Measurements from ENCODE around the gene SYTL1.

Gene SYTL1

DNA sequence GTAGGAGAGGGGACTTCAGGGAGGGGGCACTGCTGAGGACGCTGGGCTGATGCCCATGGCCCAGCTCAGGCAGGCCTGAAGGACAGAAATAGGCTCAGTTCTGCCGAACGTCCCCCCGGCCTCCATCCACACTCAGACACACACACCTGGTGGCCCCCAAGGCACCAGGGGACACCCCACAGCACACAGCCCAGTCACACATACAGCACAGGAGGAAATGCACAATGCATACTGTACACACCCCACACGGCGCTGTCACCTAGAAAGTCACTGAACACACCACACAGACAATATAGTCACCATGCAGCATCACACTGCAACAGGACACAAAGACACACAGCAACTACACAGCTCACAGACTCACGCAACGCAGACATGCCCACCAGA lies 562 bp downstream of the SYTL1 start:
- Histone ChIP-seq H3K36me3 (ENCODE audit: control insufficient read depth in 1 of 2, insufficient read depth in 2 of 2, low read depth in 1 of 2, low read length in 2 of 2) (peaks cover 0 to 11% of the 10 kb centered on the region in 2 experiments), H3K79me1 (replicated peaks; ENCODE audit: low read length, poor library complexity, severe bottlenecking) (no peaks in the 10 kb centered on the region), H2BK15ac (ENCODE audit: low read depth, poor library complexity, severe bottlenecking) (no peak overlapping the region), H3K4me2 (ENCODE audit: low read length, poor library complexity, severe bottlenecking) (peak overlapping the region; percentile 67), H2BK5ac (ENCODE audit: low read depth, low read length, poor library complexity, severe bottlenecking) (no peak overlapping the region), H3K27me3 (ENCODE audit: control insufficient read depth in 1 of 2, insufficient read depth in 1 of 2, low read length in 2 of 2) (peaks cover 0 to 3% of the 10 kb centered on the region in 2 experiments), H2BK120ac (ENCODE audit: low read depth, low read length) (no peak overlapping the region), H2AK5ac (ENCODE audit: low read length, severe bottlenecking) (peak overlapping the region; percentile 18), H3K9me3 (ENCODE audit: control insufficient read depth, low read length) (no peaks in the 10 kb centered on the region), H4K91ac (ENCODE audit: low read length) (peak overlapping the region; percentile 48), H3K4ac (ENCODE audit: low read depth in 1 of 2, low read length in 2 of 2) (no peak overlapping the region), H3K18ac (ENCODE audit: low read depth in 1 of 2, low read length in 2 of 2) (peak overlapping the region in 1 of 2 experiments; percentile 42), H2BK12ac (ENCODE audit: low read length in 2 of 2) (peak overlapping the region in 1 of 2 experiments; percentile 12), H3K14ac (ENCODE audit: low read length in 2 of 2) (no peak overlapping the region), H3K4me1 (ENCODE audit: control insufficient read depth, insufficient read depth, low read depth, low read length) (peaks cover 36% of the 10 kb centered on the region), H3K4me3 (ENCODE audit: insufficient read depth in 1 of 2, low read depth in 1 of 2, low read length in 2 of 2) (no peak overlapping the region), H4K8ac (ENCODE audit: low read length) (no peak overlapping the region), H3K9ac (ENCODE audit: low read length) (no peak overlapping the region), H2AFZ (ENCODE audit: low read depth, low read length) (no peak overlapping the region), H3K23ac (ENCODE audit: low read length in 2 of 2) (no peak overlapping the region), H3K27ac (ENCODE audit: low read length, poor library complexity, severe bottlenecking) (no peak overlapping the region)
- DNase-seq: no peak
- WGBS: 89% methylated on average over 8 of the region's 8 CpGs

DNA sequence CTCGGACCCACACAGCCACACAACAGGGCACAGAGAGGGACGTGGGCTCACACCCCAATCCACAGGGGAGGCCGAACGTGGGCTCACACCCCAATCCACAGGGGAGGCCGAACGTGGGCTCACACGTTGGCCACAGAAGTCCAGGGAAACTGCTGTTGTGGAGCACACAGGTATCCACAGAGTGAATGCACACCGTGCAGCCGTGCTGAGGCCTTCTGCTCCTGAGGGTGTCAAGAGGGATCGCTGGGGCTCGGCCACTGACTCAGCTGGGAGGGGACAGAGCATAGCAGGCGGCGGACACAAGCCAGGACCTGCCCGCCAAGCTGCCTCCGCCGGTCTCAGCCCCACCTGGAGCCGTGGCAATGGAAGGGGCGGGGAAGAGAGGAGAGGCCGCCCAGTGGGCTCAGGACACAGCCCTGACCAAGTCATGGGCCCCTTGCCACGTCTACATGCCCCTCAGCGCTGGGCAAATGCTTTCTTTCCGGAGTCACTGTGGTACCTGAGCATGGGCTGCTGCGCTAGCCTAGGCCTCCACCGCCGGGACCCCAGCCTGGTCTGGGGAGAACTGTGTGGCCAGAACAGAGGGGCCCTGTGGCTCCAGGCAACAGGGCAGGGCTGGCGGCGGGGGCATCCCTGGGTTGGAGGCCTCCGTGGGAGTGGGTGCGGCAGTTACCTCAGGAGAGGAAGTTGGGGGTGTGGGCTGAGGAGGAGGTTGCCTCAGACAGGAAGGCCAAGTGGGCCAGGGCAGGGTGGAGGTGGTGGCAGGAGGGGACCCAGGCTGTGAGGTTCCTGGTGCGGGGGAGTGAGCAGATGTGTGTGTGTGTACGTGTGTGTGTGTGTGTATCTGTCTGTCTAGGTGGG lies 1.2 kb downstream of the SYTL1 start:
- H3K79me1 ChIP-seq (replicated peaks; ENCODE audit: low read length, poor library complexity, severe bottlenecking): no peaks in the 10 kb centered on the region
- no peak overlapping the region for H3K14ac ChIP-seq (ENCODE audit: low read length in 2 of 2)
- peaks cover 37% of the 10 kb centered on the region for H3K4me1 ChIP-seq (ENCODE audit: control insufficient read depth, insufficient read depth, low read depth, low read length)
- H3K27ac ChIP-seq (ENCODE audit: low read length, poor library complexity, severe bottlenecking): no peak overlapping the region
- H3K36me3 ChIP-seq (ENCODE audit: control insufficient read depth in 1 of 2, insufficient read depth in 2 of 2, low read depth in 1 of 2, low read length in 2 of 2): peaks cover 0 to 11% of the 10 kb centered on the region in 2 experiments
- H2BK12ac ChIP-seq (ENCODE audit: low read length in 2 of 2): peak overlapping the region; percentile 9 to 72
- H2BK5ac ChIP-seq (ENCODE audit: low read depth, low read length, poor library complexity, severe bottlenecking): no peak overlapping the region
- H2BK15ac ChIP-seq (ENCODE audit: low read depth, poor library complexity, severe bottlenecking): peak overlapping the region; percentile 34
- H4K8ac ChIP-seq (ENCODE audit: low read length): peak overlapping the region; percentile 48
- no peak overlapping the region for H3K4ac ChIP-seq (ENCODE audit: low read depth in 1 of 2, low read length in 2 of 2)
- peaks cover 0 to 7% of the 10 kb centered on the region in 2 experiments for H3K27me3 ChIP-seq (ENCODE audit: control insufficient read depth in 1 of 2, insufficient read depth in 1 of 2, low read length in 2 of 2)
- peak overlapping the region; percentile 45 for H2AK5ac ChIP-seq (ENCODE audit: low read length, severe bottlenecking)
- no peak overlapping the region for H3K4me2 ChIP-seq (ENCODE audit: low read length, poor library complexity, severe bottlenecking)
- H2AFZ ChIP-seq (ENCODE audit: low read depth, low read length): no peak overlapping the region
- no peak overlapping the region for H3K4me3 ChIP-seq (ENCODE audit: insufficient read depth in 1 of 2, low read depth in 1 of 2, low read length in 2 of 2)
- no peak overlapping the region for H2BK120ac ChIP-seq (ENCODE audit: low read depth, low read length)
- no peak for DNase-seq
- H3K18ac ChIP-seq (ENCODE audit: low read depth in 1 of 2, low read length in 2 of 2): peak overlapping the region in 1 of 2 experiments; percentile 1
- peak overlapping the region; percentile 57 for H4K91ac ChIP-seq (ENCODE audit: low read length)
- WGBS: 81% methylated on average over 29 of the region's 31 CpGs
- no peaks in the 10 kb centered on the region for H3K9me3 ChIP-seq (ENCODE audit: control insufficient read depth, low read length)
- no peak overlapping the region for H3K9ac ChIP-seq (ENCODE audit: low read length)
- no peak overlapping the region for H3K23ac ChIP-seq (ENCODE audit: low read length in 2 of 2)

- Histone ChIP-seq H3K27ac (ENCODE audit: low read length, poor library complexity, severe bottlenecking) (no peak overlapping the region), H3K36me3 (ENCODE audit: control insufficient read depth in 1 of 2, insufficient read depth in 2 of 2, low read depth in 1 of 2, low read length in 2 of 2) (peaks cover 0 to 8% of the 10 kb centered on the region in 2 experiments), H3K4ac (ENCODE audit: low read depth in 1 of 2, low read length in 2 of 2) (no peak overlapping the region), H2AK5ac (ENCODE audit: low read length, severe bottlenecking) (no peak overlapping the region), H3K4me1 (ENCODE audit: control insufficient read depth, insufficient read depth, low read depth, low read length) (peaks cover 37% of the 10 kb centered on the region), H3K9me3 (ENCODE audit: control insufficient read depth, low read length) (no peaks in the 10 kb centered on the region), H4K8ac (ENCODE audit: low read length) (peak overlapping the region; percentile 48), H3K9ac (ENCODE audit: low read length) (no peak overlapping the region), H2AFZ (ENCODE audit: low read depth, low read length) (no peak overlapping the region), H3K27me3 (ENCODE audit: control insufficient read depth in 1 of 2, insufficient read depth in 1 of 2, low read length in 2 of 2) (peaks cover 0 to 7% of the 10 kb centered on the region in 2 experiments), H3K14ac (ENCODE audit: low read length in 2 of 2) (no peak overlapping the region), H3K4me2 (ENCODE audit: low read length, poor library complexity, severe bottlenecking) (no peak overlapping the region), H4K91ac (ENCODE audit: low read length) (no peak overlapping the region), H2BK120ac (ENCODE audit: low read depth, low read length) (no peak overlapping the region), H2BK15ac (ENCODE audit: low read depth, poor library complexity, severe bottlenecking) (no peak overlapping the region), H3K4me3 (ENCODE audit: insufficient read depth in 1 of 2, low read depth in 1 of 2, low read length in 2 of 2) (no peak overlapping the region), H3K23ac (ENCODE audit: low read length in 2 of 2) (no peak overlapping the region), H3K79me1 (replicated peaks; ENCODE audit: low read length, poor library complexity, severe bottlenecking) (no peaks in the 10 kb centered on the region), H3K18ac (ENCODE audit: low read depth in 1 of 2, low read length in 2 of 2) (no peak overlapping the region), H2BK12ac (ENCODE audit: low read length in 2 of 2) (no peak overlapping the region), H2BK5ac (ENCODE audit: low read depth, low read length, poor library complexity, severe bottlenecking) (no peak overlapping the region)
- 96% methylated on average over 5 of the region's 5 CpGs for WGBS
- DNase-seq: no peak
Observed at GRCh38 chr1:27343639-27344025, 1.8 kb downstream of the SYTL1 start.

DNA sequence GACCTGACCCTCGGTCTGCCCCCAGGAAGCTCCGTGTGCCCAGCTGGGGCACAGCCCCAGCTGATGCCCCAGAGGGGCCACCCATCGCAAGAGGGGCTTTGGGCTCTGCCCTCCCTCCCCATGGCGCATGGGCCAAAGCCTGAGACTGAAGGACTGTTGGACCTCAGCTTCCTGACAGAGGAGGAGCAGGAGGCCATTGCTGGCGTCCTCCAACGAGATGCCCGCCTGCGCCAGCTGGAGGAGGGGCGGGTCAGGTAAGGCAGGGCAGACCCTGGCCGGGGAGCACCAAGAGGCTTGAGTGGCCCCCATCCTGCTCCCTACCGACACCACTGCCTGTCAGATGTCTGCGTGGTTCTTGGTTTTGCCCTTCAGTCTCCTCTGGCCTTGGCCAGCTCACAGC lies 3.5 kb downstream of the SYTL1 start:
- H3K27me3 ChIP-seq (ENCODE audit: control insufficient read depth in 1 of 2, insufficient read depth in 1 of 2, low read length in 2 of 2): peaks cover 0 to 19% of the 10 kb centered on the region in 2 experiments
- no peak overlapping the region for H3K9ac ChIP-seq (ENCODE audit: low read length)
- H3K4me2 ChIP-seq (ENCODE audit: low read length, poor library complexity, severe bottlenecking): no peak overlapping the region
- no peak overlapping the region for H3K4ac ChIP-seq (ENCODE audit: low read depth in 1 of 2, low read length in 2 of 2)
- peaks cover 43% of the 10 kb centered on the region for H3K4me1 ChIP-seq (ENCODE audit: control insufficient read depth, insufficient read depth, low read depth, low read length)
- no peak overlapping the region for H2BK12ac ChIP-seq (ENCODE audit: low read length in 2 of 2)
- H4K91ac ChIP-seq (ENCODE audit: low read length): no peak overlapping the region
- no peak overlapping the region for H3K27ac ChIP-seq (ENCODE audit: low read length, poor library complexity, severe bottlenecking)
- H3K79me1 ChIP-seq (replicated peaks; ENCODE audit: low read length, poor library complexity, severe bottlenecking): no peaks in the 10 kb centered on the region
- H2BK15ac ChIP-seq (ENCODE audit: low read depth, poor library complexity, severe bottlenecking): no peak overlapping the region
- peak overlapping the region; percentile 14 for H4K8ac ChIP-seq (ENCODE audit: low read length)
- peaks cover 0 to 4% of the 10 kb centered on the region in 2 experiments for H3K36me3 ChIP-seq (ENCODE audit: control insufficient read depth in 1 of 2, insufficient read depth in 2 of 2, low read depth in 1 of 2, low read length in 2 of 2)
- H2AK5ac ChIP-seq (ENCODE audit: low read length, severe bottlenecking): no peak overlapping the region
- H3K9me3 ChIP-seq (ENCODE audit: control insufficient read depth, low read length): no peaks in the 10 kb centered on the region
- no peak overlapping the region for H3K14ac ChIP-seq (ENCODE audit: low read length in 2 of 2)
- H2AFZ ChIP-seq (ENCODE audit: low read depth, low read length): no peak overlapping the region
- H3K23ac ChIP-seq (ENCODE audit: low read length in 2 of 2): no peak overlapping the region
- WGBS: 91% methylated on average over 12 of the region's 12 CpGs
- DNase-seq: no peak
- no peak overlapping the region for H3K18ac ChIP-seq (ENCODE audit: low read depth in 1 of 2, low read length in 2 of 2)
- H2BK120ac ChIP-seq (ENCODE audit: low read depth, low read length): no peak overlapping the region
- H3K4me3 ChIP-seq (ENCODE audit: insufficient read depth in 1 of 2, low read depth in 1 of 2, low read length in 2 of 2): no peak overlapping the region
- no peak overlapping the region for H2BK5ac ChIP-seq (ENCODE audit: low read depth, low read length, poor library complexity, severe bottlenecking)
